ENCODE measurements around the gene SLC9A9. TPM values are rescaled to one million over a fixed set of nuclear protein-coding genes. Genes with fewer than 3 reads are reported as not detected.

The SLC9A9 gene
- total RNA-seq, 1 donor from 2014 or later = 20.4 TPM

GRCh38 chr3:143661677-143662076 is 186.6 kb downstream of the SLC9A9 start:
- Histone ChIP-seq H3K36me3 (ENCODE audit: control insufficient read depth in 3 of 3, insufficient read depth in 3 of 3, low read length in 3 of 3) (no peaks in the 10 kb centered on the region), H3K4me3 (ENCODE audit: low read length in 3 of 3) (no peak overlapping the region), H3K27me3 (ENCODE audit: control insufficient read depth in 3 of 3, insufficient read depth in 3 of 3, low read length in 3 of 3) (no peaks in the 10 kb centered on the region), H3K9me3 (ENCODE audit: control insufficient read depth in 3 of 3, low read length in 3 of 3) (no peaks in the 10 kb centered on the region), H3K27ac (ENCODE audit: low read depth, low read length) (no peak overlapping the region), H3K9ac (ENCODE audit: low read depth in 1 of 3, low read length in 3 of 3) (no peak overlapping the region), H3K4me1 (ENCODE audit: control insufficient read depth in 3 of 3, insufficient read depth in 3 of 3, low read length in 3 of 3) (no peaks in the 10 kb centered on the region)

- Histone ChIP-seq H3K4me3 (ENCODE audit: low read length in 3 of 3) (no peak overlapping the region), H3K9ac (ENCODE audit: low read depth in 1 of 3, low read length in 3 of 3) (no peak overlapping the region), H3K27ac (ENCODE audit: low read depth, low read length) (no peak overlapping the region), H3K9me3 (ENCODE audit: control insufficient read depth in 3 of 3, low read length in 3 of 3) (no peaks in the 10 kb centered on the region), H3K4me1 (ENCODE audit: control insufficient read depth in 3 of 3, insufficient read depth in 3 of 3, low read length in 3 of 3) (no peaks in the 10 kb centered on the region), H3K27me3 (ENCODE audit: control insufficient read depth in 3 of 3, insufficient read depth in 3 of 3, low read length in 3 of 3) (no peaks in the 10 kb centered on the region), H3K36me3 (ENCODE audit: control insufficient read depth in 3 of 3, insufficient read depth in 3 of 3, low read length in 3 of 3) (no peaks in the 10 kb centered on the region)
Observed at GRCh38 chr3:143658861-143659260, 189.4 kb downstream of the SLC9A9 start.

GRCh38 chr3:143658116-143658515 is 190.2 kb downstream of the SLC9A9 start:
- Histone ChIP-seq H3K36me3 (ENCODE audit: control insufficient read depth in 3 of 3, insufficient read depth in 3 of 3, low read length in 3 of 3) (no peaks in the 10 kb centered on the region), H3K9ac (ENCODE audit: low read depth in 1 of 3, low read length in 3 of 3) (no peak overlapping the region), H3K27ac (ENCODE audit: low read depth, low read length) (no peak overlapping the region), H3K4me1 (ENCODE audit: control insufficient read depth in 3 of 3, insufficient read depth in 3 of 3, low read length in 3 of 3) (no peaks in the 10 kb centered on the region), H3K27me3 (ENCODE audit: control insufficient read depth in 3 of 3, insufficient read depth in 3 of 3, low read length in 3 of 3) (no peaks in the 10 kb centered on the region), H3K9me3 (ENCODE audit: control insufficient read depth in 3 of 3, low read length in 3 of 3) (no peaks in the 10 kb centered on the region), H3K4me3 (ENCODE audit: low read length in 3 of 3) (no peak overlapping the region)

GRCh38 chr3:143657391-143657790 is 190.9 kb downstream of the SLC9A9 start:
- Histone ChIP-seq H3K27me3 (ENCODE audit: control insufficient read depth in 3 of 3, insufficient read depth in 3 of 3, low read length in 3 of 3) (no peaks in the 10 kb centered on the region), H3K4me1 (ENCODE audit: control insufficient read depth in 3 of 3, insufficient read depth in 3 of 3, low read length in 3 of 3) (no peaks in the 10 kb centered on the region), H3K9me3 (ENCODE audit: control insufficient read depth in 3 of 3, low read length in 3 of 3) (no peaks in the 10 kb centered on the region), H3K27ac (ENCODE audit: low read depth, low read length) (no peak overlapping the region), H3K4me3 (ENCODE audit: low read length in 3 of 3) (no peak overlapping the region), H3K36me3 (ENCODE audit: control insufficient read depth in 3 of 3, insufficient read depth in 3 of 3, low read length in 3 of 3) (no peaks in the 10 kb centered on the region), H3K9ac (ENCODE audit: low read depth in 1 of 3, low read length in 3 of 3) (no peak overlapping the region)

GRCh38 chr3:143654906-143655305 is 193.4 kb downstream of the SLC9A9 start:
- H3K27ac ChIP-seq (ENCODE audit: low read depth, low read length) = no peak overlapping the region
- H3K4me3 ChIP-seq (ENCODE audit: low read length in 3 of 3) = no peak overlapping the region

GRCh38 chr3:143653935-143654334 is 194.3 kb downstream of the SLC9A9 start:
- H3K9ac ChIP-seq (ENCODE audit: low read depth in 1 of 3, low read length in 3 of 3) = no peak overlapping the region
- H3K27ac ChIP-seq (ENCODE audit: low read depth, low read length) = no peak overlapping the region
- no peaks in the 10 kb centered on the region for H3K4me1 ChIP-seq (ENCODE audit: control insufficient read depth in 3 of 3, insufficient read depth in 3 of 3, low read length in 3 of 3)
- no peaks in the 10 kb centered on the region for H3K27me3 ChIP-seq (ENCODE audit: control insufficient read depth in 3 of 3, insufficient read depth in 3 of 3, low read length in 3 of 3)
- H3K4me3 ChIP-seq (ENCODE audit: low read length in 3 of 3) = no peak overlapping the region
- no peaks in the 10 kb centered on the region for H3K9me3 ChIP-seq (ENCODE audit: control insufficient read depth in 3 of 3, low read length in 3 of 3)
- no peaks in the 10 kb centered on the region for H3K36me3 ChIP-seq (ENCODE audit: control insufficient read depth in 3 of 3, insufficient read depth in 3 of 3, low read length in 3 of 3)

More at GRCh38 chr3:143654906-143655305, 193.4 kb downstream of the SLC9A9 start:
- H3K4me1 ChIP-seq (ENCODE audit: control insufficient read depth in 3 of 3, insufficient read depth in 3 of 3, low read length in 3 of 3) = no peaks in the 10 kb centered on the region
- H3K36me3 ChIP-seq (ENCODE audit: control insufficient read depth in 3 of 3, insufficient read depth in 3 of 3, low read length in 3 of 3) = no peaks in the 10 kb centered on the region
- H3K9me3 ChIP-seq (ENCODE audit: control insufficient read depth in 3 of 3, low read length in 3 of 3) = no peaks in the 10 kb centered on the region
- no peak overlapping the region for H3K9ac ChIP-seq (ENCODE audit: low read depth in 1 of 3, low read length in 3 of 3)
- no peaks in the 10 kb centered on the region for H3K27me3 ChIP-seq (ENCODE audit: control insufficient read depth in 3 of 3, insufficient read depth in 3 of 3, low read length in 3 of 3)

- Histone ChIP-seq H3K27me3 (ENCODE audit: control insufficient read depth in 3 of 3, insufficient read depth in 3 of 3, low read length in 3 of 3) (no peaks in the 10 kb centered on the region), H3K9me3 (ENCODE audit: control insufficient read depth in 3 of 3, low read length in 3 of 3) (no peaks in the 10 kb centered on the region), H3K4me1 (ENCODE audit: control insufficient read depth in 3 of 3, insufficient read depth in 3 of 3, low read length in 3 of 3) (no peaks in the 10 kb centered on the region), H3K4me3 (ENCODE audit: low read length in 3 of 3) (no peak overlapping the region), H3K9ac (ENCODE audit: low read depth in 1 of 3, low read length in 3 of 3) (no peak overlapping the region), H3K36me3 (ENCODE audit: control insufficient read depth in 3 of 3, insufficient read depth in 3 of 3, low read length in 3 of 3) (no peaks in the 10 kb centered on the region), H3K27ac (ENCODE audit: low read depth, low read length) (no peak overlapping the region)
Observed at GRCh38 chr3:143653493-143653892, 194.8 kb downstream of the SLC9A9 start.

- Histone ChIP-seq H3K4me3 (ENCODE audit: low read length in 3 of 3) (no peak overlapping the region), H3K9me3 (ENCODE audit: control insufficient read depth in 3 of 3, low read length in 3 of 3) (no peaks in the 10 kb centered on the region), H3K9ac (ENCODE audit: low read depth in 1 of 3, low read length in 3 of 3) (no peak overlapping the region), H3K27ac (ENCODE audit: low read depth, low read length) (no peak overlapping the region), H3K4me1 (ENCODE audit: control insufficient read depth in 3 of 3, insufficient read depth in 3 of 3, low read length in 3 of 3) (no peaks in the 10 kb centered on the region), H3K27me3 (ENCODE audit: control insufficient read depth in 3 of 3, insufficient read depth in 3 of 3, low read length in 3 of 3) (no peaks in the 10 kb centered on the region), H3K36me3 (ENCODE audit: control insufficient read depth in 3 of 3, insufficient read depth in 3 of 3, low read length in 3 of 3) (no peaks in the 10 kb centered on the region)
Observed at GRCh38 chr3:143652118-143652517, 196.2 kb downstream of the SLC9A9 start.

- H3K36me3 ChIP-seq (ENCODE audit: control insufficient read depth in 3 of 3, insufficient read depth in 3 of 3, low read length in 3 of 3) = no peaks in the 10 kb centered on the region
- no peak overlapping the region for H3K27ac ChIP-seq (ENCODE audit: low read depth, low read length)
- no peaks in the 10 kb centered on the region for H3K27me3 ChIP-seq (ENCODE audit: control insufficient read depth in 3 of 3, insufficient read depth in 3 of 3, low read length in 3 of 3)
- no peaks in the 10 kb centered on the region for H3K4me1 ChIP-seq (ENCODE audit: control insufficient read depth in 3 of 3, insufficient read depth in 3 of 3, low read length in 3 of 3)
- H3K9me3 ChIP-seq (ENCODE audit: control insufficient read depth in 3 of 3, low read length in 3 of 3) = no peaks in the 10 kb centered on the region
- no peak overlapping the region for H3K4me3 ChIP-seq (ENCODE audit: low read length in 3 of 3)
- no peak overlapping the region for H3K9ac ChIP-seq (ENCODE audit: low read depth in 1 of 3, low read length in 3 of 3)
Observed at GRCh38 chr3:143650827-143651226, 197.4 kb downstream of the SLC9A9 start.

- no peak overlapping the region for H3K4me3 ChIP-seq (ENCODE audit: low read length in 3 of 3)
- no peaks in the 10 kb centered on the region for H3K9me3 ChIP-seq (ENCODE audit: control insufficient read depth in 3 of 3, low read length in 3 of 3)
- H3K27ac ChIP-seq (ENCODE audit: low read depth, low read length) = no peak overlapping the region
- H3K9ac ChIP-seq (ENCODE audit: low read depth in 1 of 3, low read length in 3 of 3) = no peak overlapping the region
- H3K4me1 ChIP-seq (ENCODE audit: control insufficient read depth in 3 of 3, insufficient read depth in 3 of 3, low read length in 3 of 3) = no peaks in the 10 kb centered on the region
- no peaks in the 10 kb centered on the region for H3K27me3 ChIP-seq (ENCODE audit: control insufficient read depth in 3 of 3, insufficient read depth in 3 of 3, low read length in 3 of 3)
- H3K36me3 ChIP-seq (ENCODE audit: control insufficient read depth in 3 of 3, insufficient read depth in 3 of 3, low read length in 3 of 3) = no peaks in the 10 kb centered on the region
Observed at GRCh38 chr3:143650120-143650519, 198.1 kb downstream of the SLC9A9 start.

- peaks cover 0 to 3% (median 0%) of the 10 kb centered on the region in 3 donors for H3K4me1 ChIP-seq (ENCODE audit: control insufficient read depth in 3 of 3, insufficient read depth in 3 of 3, low read length in 3 of 3)
- no peak overlapping the region for H3K4me3 ChIP-seq (ENCODE audit: low read length in 3 of 3)
- no peak overlapping the region for H3K9ac ChIP-seq (ENCODE audit: low read depth in 1 of 3, low read length in 3 of 3)
- H3K27ac ChIP-seq (ENCODE audit: low read depth, low read length) = no peak overlapping the region
- no peaks in the 10 kb centered on the region for H3K9me3 ChIP-seq (ENCODE audit: control insufficient read depth in 3 of 3, low read length in 3 of 3)
- no peaks in the 10 kb centered on the region for H3K27me3 ChIP-seq (ENCODE audit: control insufficient read depth in 3 of 3, insufficient read depth in 3 of 3, low read length in 3 of 3)
- H3K36me3 ChIP-seq (ENCODE audit: control insufficient read depth in 3 of 3, insufficient read depth in 3 of 3, low read length in 3 of 3) = no peaks in the 10 kb centered on the region
Observed at GRCh38 chr3:143648708-143649107, 199.6 kb downstream of the SLC9A9 start.
